ENCODE data around the gene KIF5B.
"Not testable (repeated sequence)": the region's sequence is repeated elsewhere in the genome, so short reads cannot be mapped to it uniquely, and the experiment has no call there.

The KIF5B gene

GRCh38 chr10:32056136-32057035 lies at the start of gene KIF5B:
Gene KIF5B, minus strand, starts transcription at chr10:32056425. Its CDS starts 452 bp downstream, at chr10:32055973.
- peak; percentile 95 for DNase-seq

GRCh38 chr10:32105782-32106382 lies 49.7 kb upstream of the KIF5B start:
- DNase-seq, result no peak

GRCh38 chr10:32104622-32105509 lies 48.6 kb upstream of the KIF5B start:
- no peak for DNase-seq

- DNase-seq, result no peak
These were observed 48.0 kb upstream of the KIF5B start for GRCh38 chr10:32104181-32104580.

- no peak for DNase-seq
These were observed 47.5 kb upstream of the KIF5B start for GRCh38 chr10:32103721-32104120.

- DNase-seq, result not testable (repeated sequence)
These were observed 42.5 kb upstream of the KIF5B start for GRCh38 chr10:32098566-32099259.

GRCh38 chr10:32095116-32095733 lies 39.0 kb upstream of the KIF5B start:
- no peak for DNase-seq

- no peak for DNase-seq
These were observed 37.4 kb upstream of the KIF5B start for GRCh38 chr10:32093650-32094049.

GRCh38 chr10:32091046-32091445 lies 34.8 kb upstream of the KIF5B start:
- no peak for DNase-seq

- no peak for DNase-seq
These were observed 28.1 kb upstream of the KIF5B start for GRCh38 chr10:32084185-32084851.

- no peak for DNase-seq
These were observed 21.8 kb upstream of the KIF5B start for GRCh38 chr10:32077896-32078485.

- DNase-seq, result no peak
These were observed 17.4 kb upstream of the KIF5B start for GRCh38 chr10:32073659-32074058.

- no peak for DNase-seq
These were observed 16.9 kb upstream of the KIF5B start for GRCh38 chr10:32073128-32073527.

- DNase-seq, result no peak
These were observed 16.0 kb upstream of the KIF5B start for GRCh38 chr10:32072025-32072800.

- DNase-seq, result no peak
These were observed 14.4 kb upstream of the KIF5B start for GRCh38 chr10:32070645-32071044.

GRCh38 chr10:32068569-32068968 lies 12.3 kb upstream of the KIF5B start:
- DNase-seq, result no peak

- DNase-seq, result not testable (repeated sequence)
These were observed 11.7 kb upstream of the KIF5B start for GRCh38 chr10:32067931-32068330.

- DNase-seq, result no peak
These were observed 9.6 kb upstream of the KIF5B start for GRCh38 chr10:32065856-32066255.

GRCh38 chr10:32061440-32061839 lies 5.2 kb upstream of the KIF5B start:
- DNase-seq, result no peak

GRCh38 chr10:32060347-32060746 lies 4.1 kb upstream of the KIF5B start:
- no peak for DNase-seq

Data from activated effector memory CD4-positive, alpha-beta T cell treated with anti-CD3 and anti-CD28 coated beads, Interleukin-2, amount 50 U/mL, for 16 hours (primary cell).